Motor neuron (in vitro differentiated cells): ENCODE data around the gene BCAS3. TPM values are rescaled to one million over a fixed set of nuclear protein-coding genes. Genes with fewer than 3 reads are reported as not detected.
A peak's percentile ranks its signal among the peaks of the same experiment; 100 is the strongest.

Source experiments
- ATAC-seq, 8 experiments: fragments of 200-7000 bp; cut with Tn5 transposase; replicated peaks in 6 of 8; 2 replicates each; pipeline ENCODE4 v1.8.0; 2021; ENCODE audit warnings: mild to moderate bottlenecking in 8 of 8, moderate library complexity in 8 of 8
- H3K27ac ChIP-seq, 2 donors: fragments of 250-450 bp; sonication (Bioruptor Pico); 2 replicates each; pipeline ENCODE4 v1.9.0; 2021; ENCODE audit warnings: antibody characterized with exemption in 2 of 2, mild to moderate bottlenecking in 2 of 2, moderate library complexity in 1 of 2
- H3K4me1 ChIP-seq, 2 donors: fragments of 250-450 bp; sonication (Bioruptor Pico); replicated peaks in 1 of 2; 2 replicates each; pipeline ENCODE4 v1.6.1; 2021; ENCODE audit warnings: antibody characterized with exemption in 2 of 2, mild to moderate bottlenecking in 2 of 2, moderate library complexity in 1 of 2
- H3K4me3 ChIP-seq, 5 donors: fragments of 250-450 bp; sonication (Bioruptor Pico); 2 replicates each; pipeline ENCODE4 v1.9.0; 2021; ENCODE audit warnings: antibody characterized with exemption in 5 of 5, mild to moderate bottlenecking in 5 of 5, moderate library complexity in 4 of 5
- WGBS, 10 experiments: fragments of 450-650 bp; shearing (Covaris generic); methylation state at CpG; one replicate each; pipeline ENCODE4 v1.0.0; 2022; 5-methylcytosine and 5-hydroxymethylcytosine counted together
- in situ Hi-C, 9 experiments: fragments of 400-800 bp; cut with MboI; loops; one replicate each; pipeline ENCODE4 v1.15.0; 2021; ENCODE audit warnings: low sequenced_read_pairs in 9 of 9, low pct_unique_long_range_greater_than_20kb in 2 of 9; ENCODE audit not compliant: unreplicated experiment in 9 of 9
- total RNA-seq, 8 experiments: library from RNA; unstranded; fragments of 300-600 nt; gene quantifications; 2 replicates each; pipeline versions ENCODE4 v1.2.3 to v1.2.4, GENCODE V29; 2022

Gene BCAS3
- total RNA-seq, 8 experiments from 2014 or later: 18.1 to 45.4 (median 26.8) TPM

GRCh38 chr17:61333136-61333535 lies 655.5 kb downstream of the BCAS3 start:
- ATAC-seq: no peak
- WGBS, 10 experiments: 85 to 100% (median 91%) methylated on average over 1 to 6 of the region's 8 CpGs; no CpG with 5 or more reads in 6 of the 10 experiments

GRCh38 chr17:61334673-61335072 lies 657.0 kb downstream of the BCAS3 start:
- WGBS, 10 experiments: 51 to 100% (median 87%) methylated on average over 2 to 3 of the region's 5 CpGs; no CpG with 5 or more reads in 2 of the 10 experiments
- Histone ChIP-seq H3K4me3 (no peak overlapping the region), H3K27ac (no peak overlapping the region), H3K4me1 (peaks cover 0 to 2% of the 10 kb centered on the region in 2 donors)
- no peak for ATAC-seq
- in situ Hi-C loops: no loop called here

More at GRCh38 chr17:61333136-61333535, 655.5 kb downstream of the BCAS3 start:
- in situ Hi-C loops: no loop called here
- H3K27ac ChIP-seq: no peak overlapping the region
- H3K4me1 ChIP-seq: peaks cover 0 to 2% of the 10 kb centered on the region in 2 donors
- no peak overlapping the region for H3K4me3 ChIP-seq

- 80 to 100% (median 81%) methylated on average over 1 to 8 of the region's 8 CpGs; no CpG with 5 or more reads in 3 of the 10 experiments for WGBS, 10 experiments
- H3K4me1 ChIP-seq: peaks cover 0 to 2% of the 10 kb centered on the region in 2 donors
- in situ Hi-C loops: no loop called here
- no peak overlapping the region for H3K27ac ChIP-seq
- no peak for ATAC-seq
- no peak overlapping the region for H3K4me3 ChIP-seq
Measured at GRCh38 chr17:61335105-61335844, 657.6 kb downstream of the BCAS3 start.

GRCh38 chr17:61335845-61336655 lies 658.4 kb downstream of the BCAS3 start:
- 73 to 95% (median 80%) methylated on average over 3 to 11 of the region's 16 CpGs; no CpG with 5 or more reads in 1 of the 10 experiments for WGBS, 10 experiments
- Histone ChIP-seq H3K4me1 (peaks cover 0 to 7% of the 10 kb centered on the region in 2 donors), H3K4me3 (no peak overlapping the region), H3K27ac (no peak overlapping the region)
- ATAC-seq: peak in 4 of 8 experiments; percentile 23 to 95 (median 62)
- in situ Hi-C loops: no loop called here

GRCh38 chr17:61337290-61337689 lies 659.6 kb downstream of the BCAS3 start:
- H3K4me3 ChIP-seq: no peak overlapping the region
- H3K4me1 ChIP-seq: peaks cover 0 to 7% of the 10 kb centered on the region in 2 donors
- ATAC-seq: no peak
- whole genome bisulfite sequencing, 10 experiments: 72 to 100% (median 92%) methylated on average over 2 to 5 of the region's 6 CpGs; no CpG with 5 or more reads in 3 of the 10 experiments
- H3K27ac ChIP-seq: no peak overlapping the region
- in situ Hi-C loops: no loop called here

- 13 to 100% (median 88%) methylated on average over 1 to 11 of the region's 12 CpGs for WGBS, 10 experiments
- no peak overlapping the region for H3K4me3 ChIP-seq
- peaks cover 0 to 7% of the 10 kb centered on the region in 2 donors for H3K4me1 ChIP-seq
- no peak overlapping the region for H3K27ac ChIP-seq
- peak in 1 of 8 experiments; percentile 42 for ATAC-seq
- in situ Hi-C loops: no loop called here
Measured at GRCh38 chr17:61338000-61338798, 660.5 kb downstream of the BCAS3 start.

GRCh38 chr17:61338874-61339478 lies 661.3 kb downstream of the BCAS3 start:
- no peak overlapping the region for H3K27ac ChIP-seq

GRCh38 chr17:61340431-61341209 lies 663.0 kb downstream of the BCAS3 start:
- WGBS, 10 experiments: 79 to 94% (median 85%) methylated on average over 2 to 12 of the region's 13 CpGs; no CpG with 5 or more reads in 1 of the 10 experiments
- in situ Hi-C loops: no loop called here
- ATAC-seq: no peak
- peaks cover 0 to 7% of the 10 kb centered on the region in 2 donors for H3K4me1 ChIP-seq
- H3K27ac ChIP-seq: no peak overlapping the region
- no peak overlapping the region for H3K4me3 ChIP-seq

More at GRCh38 chr17:61338874-61339478, 661.3 kb downstream of the BCAS3 start:
- WGBS, 10 experiments: 40 to 100% (median 83%) methylated on average over 1 to 2 of the region's 5 CpGs; no CpG with 5 or more reads in 7 of the 10 experiments
- H3K4me3 ChIP-seq: no peak overlapping the region
- peaks cover 0 to 7% of the 10 kb centered on the region in 2 donors for H3K4me1 ChIP-seq
- in situ Hi-C loops: no loop called here
- ATAC-seq: no peak

- 87 to 100% (median 100%) methylated on average over 1 to 4 of the region's 6 CpGs; no CpG with 5 or more reads in 3 of the 10 experiments for WGBS, 10 experiments
- in situ Hi-C loops: no loop called here
- no peak for ATAC-seq
Measured at GRCh38 chr17:61343576-61343975, 665.9 kb downstream of the BCAS3 start.

GRCh38 chr17:61345061-61345460 lies 667.4 kb downstream of the BCAS3 start:
- H3K4me3 ChIP-seq: no peak overlapping the region
- 73 to 92% (median 80%) methylated on average over 2 to 4 of the region's 6 CpGs; no CpG with 5 or more reads in 5 of the 10 experiments for WGBS, 10 experiments
- in situ Hi-C loops: no loop called here
- H3K4me1 ChIP-seq: peaks cover 0 to 4% of the 10 kb centered on the region in 2 donors
- H3K27ac ChIP-seq: no peak overlapping the region
- no peak for ATAC-seq

More at GRCh38 chr17:61343576-61343975, 665.9 kb downstream of the BCAS3 start:
- Histone ChIP-seq H3K4me1 (peaks cover 0 to 4% of the 10 kb centered on the region in 2 donors), H3K4me3 (no peak overlapping the region), H3K27ac (no peak overlapping the region)

GRCh38 chr17:61345825-61346666 lies 668.4 kb downstream of the BCAS3 start:
- Histone ChIP-seq H3K4me3 (no peak overlapping the region), H3K4me1 (no peaks in the 10 kb centered on the region), H3K27ac (no peak overlapping the region)
- WGBS, 10 experiments: 61 to 100% (median 82%) methylated on average over 1 to 6 of the region's 7 CpGs
- in situ Hi-C loops: no loop called here
- ATAC-seq: no peak
